Heart right ventricle (tissue), 16 donors: ENCODE results near the gene FUT8. TPM values are rescaled to one million over a fixed set of nuclear protein-coding genes. Genes with fewer than 3 reads are reported as not detected.

Experiments
- ATAC-seq, 8 donors: fragments of 200-7000 bp; cut with Tn5 transposase; one replicate each; pipeline ENCODE4 v1.9.1; 2020; ENCODE audit warnings: mild to moderate bottlenecking in 8 of 8, moderate library complexity in 8 of 8, moderate number of reproducible peaks in 1 of 8
- DNase-seq, 2 donors: peaks; one replicate each; pipeline ENCODE4 v3.0.0-alpha.2; 2020
- H3K27ac ChIP-seq, 10 donors: fragments of 200-600 bp; sonication (generic) in 2 of 10; one replicate each; pipeline versions ENCODE4 v1.5.0 to v1.8.0; 2020 to 2022; ENCODE audit warnings: mild to moderate bottlenecking in 3 of 10
- H3K27me3 ChIP-seq, 7 donors: fragments of 200-600 bp; one replicate each; pipeline ENCODE4 v1.8.0; 2021 to 2022; ENCODE audit warnings: mild to moderate bottlenecking in 2 of 7
- H3K36me3 ChIP-seq, 9 donors: fragments of 200-600 bp; sonication (generic) in 1 of 9; one replicate each; pipeline versions ENCODE4 v1.5.0 to v1.8.0; 2020 to 2022; ENCODE audit warnings: mild to moderate bottlenecking in 2 of 9
- H3K4me1 ChIP-seq, 9 donors: fragments of 200-600 bp; sonication (generic) in 1 of 9; one replicate each; pipeline versions ENCODE4 v1.5.0 to v1.8.0; 2020 to 2022; ENCODE audit warnings: mild to moderate bottlenecking in 4 of 9
- H3K4me3 ChIP-seq, 10 donors: fragments of 200-600 bp; sonication (generic) in 2 of 10; one replicate each; pipeline versions ENCODE4 v1.5.0 to v1.8.0; 2020 to 2022; ENCODE audit warnings: mild to moderate bottlenecking in 7 of 10, moderate library complexity in 2 of 10
- H3K9me3 ChIP-seq, 11 donors: fragments of 200-600 bp in 10 of 11; sonication (generic) in 2 of 11; one replicate each; pipeline versions ENCODE4 v1.5.0 to v1.8.0; 2013 to 2022; ENCODE audit warnings: mild to moderate bottlenecking in 2 of 11, control low read depth in 1 of 11, moderate library complexity in 1 of 11
- WGBS, 2 donors: extraction: QIAGEN DNeasy Blood & Tissue Kit; methylation state at CpG; one replicate each; pipeline ENCODE4 v1.1.7; 2013; ENCODE audit warnings: inconsistent platforms in 1 of 2; 5-methylcytosine and 5-hydroxymethylcytosine counted together
- intact Hi-C, 10 donors: fragments of 100-400 bp; cut with DNase I; formaldehyde crosslinking; loops; one replicate each; pipeline versions ENCODE4 v1.11.1 to v1.14.2; 2022
- polyA plus RNA-seq, 2 donors: library from polyadenylated mRNA; stranded (reverse); fragments of 200-250 nt; gene quantifications; one replicate each; pipeline ENCODE4 v1.2.3, GENCODE V29; 2013
- total RNA-seq, 10 donors: library from RNA; stranded (reverse); fragmentation: NEBNext Ultra II Directional in 3 of 10; extraction: Animal tissue kit (Norgen Biotek cat#: 25700) in 3 of 10; gene quantifications; one replicate each; pipeline versions ENCODE4 v1.2.1 to v1.2.4, GENCODE V29; 2021 to 2023
- TF ChIP-seq, protein P1 (sequence below), 9 donors: fragments of 200-600 bp; sonication (generic) in 2 of 9; IDR thresholded peaks; one replicate each; pipeline versions ENCODE4 v1.5.0 to v1.8.0; 2021 to 2022; ENCODE audit warnings: antibody characterized with exemption in 9 of 9, mild to moderate bottlenecking in 5 of 9, moderate library complexity in 1 of 9
- donor health status: Arrhythmogenic right ventricular cardiomyopathy.
- donor health status: ischemic (EF 13 %, LVEDD 7.1; RV severe dilation, severe dysfunction).
- donor health status: healthy with polysubstance abuse.
- donor health status: DM: no; HTN: yes; CAD: no.
- donor health status: DM: no; HTN: no; CAD: no.
- donor health status: ischemic (EF 25% LVEDD 6.9; RV normal size, moderate dysfunction).
- donor health status: ischemic (EF 25% LVEDD 5.7; RV mildly dilated, moderate dysfunction).
- donor health status: healthy.
- donor health status: DM: yes; HTN: yes; CAD: no.
- donor health status: Ischemic cardiomyopathy.
- donor health status: ischemic (EF 35%, LVEDD 5.7; RV mildly dilated, moderate dysfunction).
- donor health status: nonischemic (EF 11% LVEDD 7.7; RV severe dilation, severe dysfunction).
- donor health status: DM: yes; HTN: yes; CAD: no.
- donor health status: PGD.
- donor health status: ischemic (EF 29% LVEDD 5.4; RV normal size, mild dysfunction).
- donor health status: nonischemic (EF 23%, LVEDD 6.1; RV moderate dilation, normal function).

FUT8 gene
- total and polyA plus RNA-seq, 12 donors: 2.9 to 16.1 (median 9.9) TPM

DNA sequence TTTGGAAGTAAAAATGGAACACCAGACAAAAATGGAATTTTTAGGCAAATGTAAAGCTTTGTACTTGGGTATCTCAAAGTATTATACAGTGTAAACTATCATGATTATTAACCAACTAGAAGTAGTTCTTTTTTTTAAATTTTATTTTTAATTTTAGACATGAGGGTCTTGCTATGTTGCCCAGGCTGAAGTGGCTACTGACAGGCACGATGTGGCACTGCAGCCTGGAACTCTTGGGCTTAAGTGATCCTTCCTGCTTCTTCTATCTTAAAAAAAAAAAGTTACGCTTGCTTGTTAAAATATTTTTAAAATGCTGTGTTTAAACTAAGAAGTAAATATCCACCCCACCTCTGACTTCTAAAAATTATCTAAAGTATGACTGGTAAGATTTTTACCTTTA is 1.9 kb upstream of the FUT8 start:
- Histone ChIP-seq H3K27ac (peak overlapping the region in 4 of 10 donors; percentile 90 to 96 (median 94)), H3K9me3 (no peaks in the 10 kb centered on the region), H3K27me3 (no peaks in the 10 kb centered on the region), H3K4me3 (peak overlapping the region in 1 of 10 donors; percentile 94), H3K36me3 (no peaks in the 10 kb centered on the region), H3K4me1 (peaks cover 0 to 24% (median 12%) of the 10 kb centered on the region in 9 donors)
- TF ChIP-seq, protein P1, sequence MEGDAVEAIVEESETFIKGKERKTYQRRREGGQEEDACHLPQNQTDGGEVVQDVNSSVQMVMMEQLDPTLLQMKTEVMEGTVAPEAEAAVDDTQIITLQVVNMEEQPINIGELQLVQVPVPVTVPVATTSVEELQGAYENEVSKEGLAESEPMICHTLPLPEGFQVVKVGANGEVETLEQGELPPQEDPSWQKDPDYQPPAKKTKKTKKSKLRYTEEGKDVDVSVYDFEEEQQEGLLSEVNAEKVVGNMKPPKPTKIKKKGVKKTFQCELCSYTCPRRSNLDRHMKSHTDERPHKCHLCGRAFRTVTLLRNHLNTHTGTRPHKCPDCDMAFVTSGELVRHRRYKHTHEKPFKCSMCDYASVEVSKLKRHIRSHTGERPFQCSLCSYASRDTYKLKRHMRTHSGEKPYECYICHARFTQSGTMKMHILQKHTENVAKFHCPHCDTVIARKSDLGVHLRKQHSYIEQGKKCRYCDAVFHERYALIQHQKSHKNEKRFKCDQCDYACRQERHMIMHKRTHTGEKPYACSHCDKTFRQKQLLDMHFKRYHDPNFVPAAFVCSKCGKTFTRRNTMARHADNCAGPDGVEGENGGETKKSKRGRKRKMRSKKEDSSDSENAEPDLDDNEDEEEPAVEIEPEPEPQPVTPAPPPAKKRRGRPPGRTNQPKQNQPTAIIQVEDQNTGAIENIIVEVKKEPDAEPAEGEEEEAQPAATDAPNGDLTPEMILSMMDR (IDR thresholded peaks at IDR 0.05): no peak
- ATAC-seq (no peak), DNase-seq (no peak)
- intact Hi-C loops: loop anchor here in 8 of 10 donors (5.0 to 10.0 kb wide), 13 partner anchors 183 to 664 kb away; partner anchors contain the start of genes FNTB (in 1 of the 8) and MAX (in 1 of the 8)
- 95 to 98% methylated on average over 2 of the region's 2 CpGs for WGBS, 2 donors

DNA sequence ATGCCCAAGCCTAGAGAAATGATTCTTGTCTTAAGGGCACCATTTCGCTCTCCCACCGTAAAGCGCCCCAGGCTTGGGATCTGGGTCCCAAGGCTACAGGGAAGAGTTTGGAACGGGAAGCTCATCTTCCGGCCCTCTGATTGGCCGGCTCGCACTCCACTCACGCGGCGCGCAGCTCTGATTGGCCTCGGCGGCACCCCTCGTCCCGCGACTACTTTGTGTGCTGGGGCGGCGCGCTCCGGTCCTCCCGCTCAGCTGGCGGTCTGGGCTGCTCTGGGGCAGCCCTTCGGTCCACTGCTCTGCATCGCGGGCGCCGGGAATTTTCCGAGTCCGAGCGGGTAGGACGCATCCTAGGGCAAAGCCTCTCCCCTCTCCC is 886 bp upstream of the FUT8 start:
- Histone ChIP-seq H3K27me3 (no peaks in the 10 kb centered on the region), H3K4me3 (peak overlapping the region; percentile 60 to 94 (median 86)), H3K36me3 (no peaks in the 10 kb centered on the region), H3K9me3 (no peaks in the 10 kb centered on the region), H3K4me1 (peaks cover 0 to 24% (median 12%) of the 10 kb centered on the region in 9 donors), H3K27ac (peak overlapping the region; percentile 77 to 98 (median 92))
- 0 to 1% methylated on average over 31 of the region's 31 CpGs for WGBS, 2 donors
- intact Hi-C loops: loop anchor here in 8 of 10 donors (2.0 to 10.0 kb wide), 16 partner anchors 184 to 663 kb away; partner anchors contain the start of genes FNTB (in 1 of the 8) and MAX (in 1 of the 8)
- TF ChIP-seq, protein P1 (IDR thresholded peaks at IDR 0.05): no peak
- peak; percentile 93 to 94 for DNase-seq
- ATAC-seq: peak; percentile 87 to 97 (median 94)

DNA sequence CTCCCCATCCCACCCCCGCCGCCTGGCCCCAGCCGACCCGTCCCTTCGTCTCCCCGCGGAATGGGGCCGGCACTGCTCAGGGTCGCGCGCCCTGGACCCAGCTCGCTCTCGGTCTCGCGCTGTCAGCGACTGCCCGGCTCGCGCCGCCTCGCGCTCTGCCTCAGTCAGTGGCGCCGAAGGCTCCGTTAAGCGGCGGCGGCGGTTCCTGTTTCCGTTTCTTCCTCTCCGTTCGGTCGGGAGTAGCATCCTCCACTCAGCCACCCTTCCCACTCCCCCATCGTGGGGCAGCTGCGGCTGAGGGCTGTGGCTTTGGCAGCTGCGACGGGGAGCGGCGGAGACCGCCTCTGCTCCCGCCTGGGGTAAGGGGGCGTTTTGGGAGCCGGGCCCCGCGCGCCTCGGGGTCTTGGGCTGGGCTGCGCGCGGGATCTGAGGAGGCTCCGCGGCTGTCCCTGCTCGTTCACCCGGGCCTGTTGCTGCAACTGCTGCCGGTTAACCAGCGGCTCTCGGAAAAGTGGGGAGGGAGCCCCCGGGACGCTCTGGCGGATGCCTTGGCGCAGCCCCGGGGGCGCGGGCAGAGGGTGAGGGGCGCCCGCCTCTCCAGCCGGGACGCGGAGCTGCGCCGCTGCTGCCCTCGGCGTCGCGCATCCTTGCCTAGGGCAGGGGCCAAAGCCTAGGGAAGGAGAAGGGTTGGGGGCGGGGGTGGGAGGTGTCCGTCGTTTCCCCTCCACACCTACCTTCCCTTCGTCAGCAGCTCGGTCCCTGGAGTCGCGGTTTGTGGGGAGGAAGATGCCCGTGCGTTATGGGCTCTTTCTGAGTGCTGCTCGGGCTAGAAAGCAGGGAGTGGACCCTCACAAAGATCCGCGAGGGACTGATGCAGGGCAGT is 567 bp downstream of the FUT8 start:
- DNase-seq (peak in 1 of 2 donors; percentile 62), ATAC-seq (peak; percentile 31 to 84 (median 64))
- TF ChIP-seq, protein P1 (IDR thresholded peaks at IDR 0.05): no peak
- WGBS, 2 donors: 0% methylated on average over 77 to 87 of the region's 87 CpGs
- no peaks in the 10 kb centered on the region for H3K27me3 ChIP-seq
- H3K27ac ChIP-seq: peak overlapping the region; percentile 77 to 98 (median 92)
- no peaks in the 10 kb centered on the region for H3K36me3 ChIP-seq
- intact Hi-C loops: loop anchor here in 8 of 10 donors (2.0 to 10.0 kb wide), 16 partner anchors 186 to 662 kb away; partner anchors contain the start of genes FNTB (in 1 of the 8) and MAX (in 1 of the 8)
- peak overlapping the region; percentile 60 to 94 (median 86) for H3K4me3 ChIP-seq
- no peaks in the 10 kb centered on the region for H3K9me3 ChIP-seq
- H3K4me1 ChIP-seq: peaks cover 0 to 24% (median 12%) of the 10 kb centered on the region in 9 donors

DNA sequence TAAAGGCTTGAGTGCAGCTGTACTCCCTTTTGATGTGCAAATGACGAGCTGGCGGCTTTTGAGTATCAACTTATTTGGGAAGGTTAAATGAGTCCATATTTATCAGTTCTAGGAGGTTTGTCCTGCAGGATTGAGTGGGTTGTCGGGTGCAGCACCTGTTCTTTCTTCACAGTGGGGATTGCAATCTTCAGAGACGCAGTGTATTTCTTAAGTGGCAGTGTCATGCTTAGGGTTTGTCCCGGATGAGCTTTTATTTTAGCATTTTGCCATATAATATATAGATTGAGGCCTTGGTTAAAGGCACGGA is 1.2 kb downstream of the FUT8 start:
- Histone ChIP-seq H3K27me3 (no peaks in the 10 kb centered on the region), H3K36me3 (no peaks in the 10 kb centered on the region), H3K4me1 (peaks cover 0 to 24% (median 12%) of the 10 kb centered on the region in 9 donors), H3K4me3 (peak overlapping the region; percentile 60 to 94 (median 86)), H3K9me3 (no peaks in the 10 kb centered on the region), H3K27ac (peak overlapping the region in 7 of 10 donors; percentile 87 to 98 (median 92))
- ATAC-seq (no peak), DNase-seq (no peak)
- 30 to 37% methylated on average over 6 of the region's 6 CpGs for WGBS, 2 donors
- TF ChIP-seq, protein P1 (IDR thresholded peaks at IDR 0.05): no peak
- intact Hi-C loops: loop anchor here in 8 of 10 donors (2.0 to 10.0 kb wide), 16 partner anchors 186 to 661 kb away; partner anchors contain the start of genes FNTB (in 1 of the 8) and MAX (in 1 of the 8)
